Activated gamma-delta T cell treated with anti-CD3 and anti-CD28 coated beads, Interleukin-2, amount 50 U/mL, for 16 hours (primary cell): ENCODE data around the gene FAM228A.

ENCODE experiments used
- DNase-seq: peaks from one replicate; pipeline ENCODE4 v3.0.0-alpha.2; 2020; ENCODE audit warnings: low read depth

Gene FAM228A

GRCh38 chr2:24225499-24226242, 50.8 kb downstream of the FAM228A start:
- DNase-seq = no peak

- no peak for DNase-seq
Measured at GRCh38 chr2:24228470-24228869, 53.6 kb downstream of the FAM228A start.

- DNase-seq = no peak
Measured at GRCh38 chr2:24231461-24231881, 56.6 kb downstream of the FAM228A start.

GRCh38 chr2:24233321-24233720, 58.5 kb downstream of the FAM228A start:
- DNase-seq = no peak

- DNase-seq = no peak
Measured at GRCh38 chr2:24237313-24237712, 62.5 kb downstream of the FAM228A start.

GRCh38 chr2:24238158-24238557, 63.3 kb downstream of the FAM228A start:
- DNase-seq = no peak

- DNase-seq = no peak
Measured at GRCh38 chr2:24239553-24239952, 64.7 kb downstream of the FAM228A start.
